ENCODE results near the gene HYCC1.

The HYCC1 gene

GRCh38 chr7:23016345-23017253 is 2.7 kb upstream of the HYCC1 start:
- DNase-seq = no peak

- DNase-seq = no peak
Observed at GRCh38 chr7:23014681-23015080, 751 bp upstream of the HYCC1 start.

GRCh38 chr7:23012908-23013714 is 819 bp downstream of the HYCC1 start:
- no peak for DNase-seq

GRCh38 chr7:23012186-23012585 is 1.7 kb downstream of the HYCC1 start:
- DNase-seq = no peak

GRCh38 chr7:23011222-23011924 is 2.6 kb downstream of the HYCC1 start:
- no peak for DNase-seq

GRCh38 chr7:23009303-23009702 is 4.6 kb downstream of the HYCC1 start:
- no peak for DNase-seq

- no peak for DNase-seq
Observed at GRCh38 chr7:23004247-23004520, 9.7 kb downstream of the HYCC1 start.

- no peak for DNase-seq
Observed at GRCh38 chr7:23003505-23004246, 10.3 kb downstream of the HYCC1 start.

GRCh38 chr7:23002698-23003097 is 11.2 kb downstream of the HYCC1 start:
- no peak for DNase-seq

GRCh38 chr7:23001610-23002009 is 12.3 kb downstream of the HYCC1 start:
- no peak for DNase-seq

GRCh38 chr7:23000597-23001360 is 13.2 kb downstream of the HYCC1 start:
- DNase-seq = no peak

- DNase-seq = no peak
Observed at GRCh38 chr7:22998519-22998896, 15.4 kb downstream of the HYCC1 start.

GRCh38 chr7:22997871-22998518 is 15.9 kb downstream of the HYCC1 start:
- DNase-seq = no peak

GRCh38 chr7:22996470-22996869 is 17.5 kb downstream of the HYCC1 start:
- no peak for DNase-seq

GRCh38 chr7:22995011-22995410 is 18.9 kb downstream of the HYCC1 start:
- no peak for DNase-seq

- no peak for DNase-seq
Observed at GRCh38 chr7:22992874-22993840, 20.8 kb downstream of the HYCC1 start.

GRCh38 chr7:22990588-22990949 is 23.4 kb downstream of the HYCC1 start:
- no peak for DNase-seq

GRCh38 chr7:22989643-22990587 is 24.0 kb downstream of the HYCC1 start:
- no peak for DNase-seq

- no peak for DNase-seq
Observed at GRCh38 chr7:22985436-22985835, 28.5 kb downstream of the HYCC1 start.

Data from amniotic stem cell (primary cell).